CD14-positive monocyte (primary cell): Measurements from ENCODE around the gene CACNB2. TPM values are rescaled to one million over a fixed set of nuclear protein-coding genes. Genes with fewer than 3 reads are reported as not detected.

Experiments
- DNase-seq, 3 donors: peaks; one replicate each; pipeline ENCODE4 v3.0.0-alpha.2; 2011 to 2022
- H2AFZ ChIP-seq: 2 replicates; pipeline ENCODE4 v1.6.0; 2012; ENCODE audit warnings: mild to moderate bottlenecking, low read depth, low read length, inconsistent platforms; ENCODE audit not compliant: insufficient read depth, poor library complexity, severe bottlenecking
- H3K27ac ChIP-seq, 2 donors: 1 replicate in 1 of 2; 2 replicates in 1 of 2; pipeline ENCODE4 v1.5.1; 2012 to 2013; ENCODE audit warnings: low read length in 2 of 2, control low read depth in 1 of 2, inconsistent platforms in 1 of 2, low read depth in 1 of 2, mild to moderate bottlenecking in 1 of 2
- H3K27me3 ChIP-seq, 2 donors: one replicate each; pipeline versions ENCODE4 v1.6.0 to v1.6.1; 2011 to 2013; ENCODE audit warnings: low read length in 2 of 2; ENCODE audit not compliant: control insufficient read depth in 2 of 2, insufficient read depth in 2 of 2
- H3K36me3 ChIP-seq, 2 donors: replicated peaks in 1 of 2; 1 replicate in 1 of 2; 2 replicates in 1 of 2; pipeline versions ENCODE4 v1.5.1 to v1.6.1; 2012 to 2013; ENCODE audit warnings: low read length in 2 of 2, control low read depth in 1 of 2, inconsistent platforms in 1 of 2, mild to moderate bottlenecking in 1 of 2; ENCODE audit not compliant: insufficient read depth in 2 of 2, control insufficient read depth in 1 of 2
- H3K4me1 ChIP-seq, 2 donors: 1 replicate in 1 of 2; 2 replicates in 1 of 2; pipeline versions ENCODE4 v1.5.1 to v1.6.1; 2012 to 2013; ENCODE audit warnings: low read length in 2 of 2, control low read depth in 1 of 2, inconsistent platforms in 1 of 2, mild to moderate bottlenecking in 1 of 2, moderate library complexity in 1 of 2; ENCODE audit not compliant: insufficient read depth in 2 of 2, control insufficient read depth in 1 of 2
- H3K4me2 ChIP-seq: replicated peaks from 2 replicates; pipeline ENCODE3; 2012; ENCODE audit warnings: low read length, moderate library complexity, mild to moderate bottlenecking; ENCODE audit not compliant: poor library complexity, severe bottlenecking; ENCODE audit errors: extremely low read depth
- H3K4me3 ChIP-seq, 3 experiments: fragments of 200-600 bp in 1 of 3; sonication (generic) in 1 of 3; replicated peaks in 1 of 3; 1 replicate in 2 of 3; 2 replicates in 1 of 3; pipeline ENCODE4 v1.5.1; 2011 to 2013; ENCODE audit warnings: low read length in 3 of 3, mild to moderate bottlenecking in 3 of 3, control low read depth in 2 of 3, low read depth in 2 of 3, inconsistent platforms in 1 of 3, moderate library complexity in 1 of 3
- H3K79me2 ChIP-seq: 2 replicates; pipeline ENCODE4 v1.6.0; 2012; ENCODE audit warnings: mild to moderate bottlenecking, control low read depth, inconsistent platforms, low read length, moderate library complexity; ENCODE audit not compliant: insufficient read depth
- H3K9ac ChIP-seq: 2 replicates; pipeline ENCODE4 v1.6.0; 2017; ENCODE audit warnings: low read length, mild to moderate bottlenecking; ENCODE audit not compliant: insufficient read depth, poor library complexity, severe bottlenecking
- H3K9me3 ChIP-seq, 2 donors: replicated peaks in 1 of 2; 1 replicate in 1 of 2; 2 replicates in 1 of 2; pipeline versions ENCODE4 v1.5.1 to v1.6.1; 2012 to 2013; ENCODE audit warnings: low read length in 2 of 2, control low read depth in 1 of 2; ENCODE audit not compliant: control insufficient read depth in 1 of 2, insufficient read depth in 1 of 2
- H4K20me1 ChIP-seq: 2 replicates; pipeline ENCODE4 v1.6.0; 2012; ENCODE audit warnings: mild to moderate bottlenecking, low read length, control low read depth, moderate library complexity; ENCODE audit not compliant: insufficient read depth
- H3K27ac Mint-ChIP-seq, 7 donors: one replicate each; pipeline ENCODE4 v1.8.0; 2020; ENCODE audit warnings: mild to moderate bottlenecking in 7 of 7, mixed read lengths in 7 of 7, moderate library complexity in 6 of 7, inconsistent platforms in 2 of 7
- H3K27me3 Mint-ChIP-seq, 3 donors: one replicate each; pipeline ENCODE4 v1.8.0; 2021 to 2022; ENCODE audit warnings: low read depth in 3 of 3, mild to moderate bottlenecking in 3 of 3, mixed read lengths in 3 of 3, moderate library complexity in 3 of 3, inconsistent platforms in 1 of 3
- H3K36me3 Mint-ChIP-seq, 2 donors: one replicate each; pipeline ENCODE4 v1.8.0; 2020; ENCODE audit warnings: mixed read lengths in 2 of 2, inconsistent platforms in 1 of 2, mild to moderate bottlenecking in 1 of 2
- H3K4me1 Mint-ChIP-seq: one replicate; pipeline ENCODE4 v1.8.0; 2020; ENCODE audit warnings: mild to moderate bottlenecking, mixed read lengths
- H3K4me3 Mint-ChIP-seq, 2 donors: one replicate each; pipeline ENCODE4 v1.8.0; 2020; ENCODE audit warnings: mild to moderate bottlenecking in 2 of 2, mixed read lengths in 2 of 2, moderate library complexity in 1 of 2
- H3K9me3 Mint-ChIP-seq, 7 donors: one replicate each; pipeline ENCODE4 v1.8.0; 2020 to 2022; ENCODE audit warnings: mixed read lengths in 7 of 7, mild to moderate bottlenecking in 6 of 7, moderate library complexity in 6 of 7, inconsistent platforms in 2 of 7
- CTCF ChIP-seq: fragments of 200-600 bp; IDR thresholded peaks from one replicate; pipeline ENCODE4 v1.8.0; 2022; ENCODE audit warnings: antibody characterized with exemption, mild to moderate bottlenecking
- WGBS: methylation state at CpG from one replicate; pipeline ENCODE4 v1.1.5; 2013; ENCODE audit warnings: missing lambda C conversion rate; ENCODE audit not compliant: insufficient coverage; 5-methylcytosine and 5-hydroxymethylcytosine counted together
- intact Hi-C, 2 donors: fragments of 100-400 bp; cut with micrococcal nuclease; formaldehyde crosslinking; loops; one replicate each; pipeline versions ENCODE4 v1.15.0 to v1.15.1; 2023
- polyA plus RNA-seq, 3 donors: library from polyadenylated mRNA; depleted of rRNA in 1 of 3; unstranded in 2 of 3; stranded (reverse) in 1 of 3; fragments of 300-500 nt in 2 of 3; fragments of >200 nt in 1 of 3; fragmentation: Illumina TruSeq in 2 of 3; gene quantifications; 1 replicate in 2 of 3; 2 replicates in 1 of 3; pipeline ENCODE4 v1.2.3, GENCODE V29; 2012 to 2021

Gene CACNB2
- polyA plus RNA-seq, 3 donors: 0.05 TPM; not detected in 2

GRCh38 chr10:18260310-18260922, 120.2 kb downstream of the CACNB2 start:
- no peak for TF ChIP-seq CTCF
- Mint-ChIP-seq H3K9me3 (peaks cover 0 to 2% (median 0%) of the 10 kb centered on the region in 7 donors), H3K27ac (peak overlapping the region in 1 of 7 donors; percentile 31), H3K4me3 (peak overlapping the region in 1 of 2 donors; percentile 23), H3K27me3 (peaks cover 0 to 5% (median 4%) of the 10 kb centered on the region in 3 donors), H3K36me3 (no peaks in the 10 kb centered on the region), H3K4me1 (peaks cover 9% of the 10 kb centered on the region)
- Histone ChIP-seq H3K79me2 (no peaks in the 10 kb centered on the region), H3K9me3 (no peaks in the 10 kb centered on the region), H4K20me1 (no peaks in the 10 kb centered on the region), H3K4me1 (peaks cover 6 to 8% of the 10 kb centered on the region in 2 donors), H3K27ac (no peak overlapping the region), H3K27me3 (no peaks in the 10 kb centered on the region), H3K4me2 (no peak overlapping the region), H2AFZ (peak overlapping the region; percentile 22), H3K4me3 (no peak overlapping the region), H3K9ac (no peak overlapping the region), H3K36me3 (no peaks in the 10 kb centered on the region)
- 52% methylated on average over 10 of the region's 18 CpGs for WGBS
- DNase-seq: peak in 1 of 3 donors; percentile 18
- intact Hi-C loops: no loop called here

- Histone ChIP-seq H3K4me1 (peaks cover 6 to 8% of the 10 kb centered on the region in 2 donors), H3K27me3 (no peaks in the 10 kb centered on the region), H3K4me3 (no peak overlapping the region), H3K9ac (no peak overlapping the region), H3K36me3 (no peaks in the 10 kb centered on the region), H3K79me2 (no peaks in the 10 kb centered on the region), H2AFZ (no peak overlapping the region), H3K27ac (no peak overlapping the region), H3K4me2 (no peak overlapping the region), H3K9me3 (no peaks in the 10 kb centered on the region), H4K20me1 (no peaks in the 10 kb centered on the region)
- no peak for TF ChIP-seq CTCF
- Mint-ChIP-seq H3K9me3 (peaks cover 0 to 2% (median 0%) of the 10 kb centered on the region in 7 donors), H3K36me3 (no peaks in the 10 kb centered on the region), H3K4me1 (peaks cover 9% of the 10 kb centered on the region), H3K27me3 (peaks cover 0 to 5% (median 4%) of the 10 kb centered on the region in 3 donors), H3K4me3 (peak overlapping the region in 1 of 2 donors; percentile 23), H3K27ac (peak overlapping the region in 1 of 7 donors; percentile 3)
- 78% methylated on average over 13 of the region's 15 CpGs for WGBS
- no peak for DNase-seq
- intact Hi-C loops: no loop called here
These were observed 120.9 kb downstream of the CACNB2 start for GRCh38 chr10:18261063-18261610.
